Smooth muscle cell of the brain vasculature (primary cell): ENCODE data around the gene BACH1.

ENCODE experiments used
- DNase-seq: peaks from one replicate; pipeline ENCODE4 v3.0.0-alpha.2; 2012; ENCODE audit warnings: low read depth, low spot score

The BACH1 gene

DNA sequence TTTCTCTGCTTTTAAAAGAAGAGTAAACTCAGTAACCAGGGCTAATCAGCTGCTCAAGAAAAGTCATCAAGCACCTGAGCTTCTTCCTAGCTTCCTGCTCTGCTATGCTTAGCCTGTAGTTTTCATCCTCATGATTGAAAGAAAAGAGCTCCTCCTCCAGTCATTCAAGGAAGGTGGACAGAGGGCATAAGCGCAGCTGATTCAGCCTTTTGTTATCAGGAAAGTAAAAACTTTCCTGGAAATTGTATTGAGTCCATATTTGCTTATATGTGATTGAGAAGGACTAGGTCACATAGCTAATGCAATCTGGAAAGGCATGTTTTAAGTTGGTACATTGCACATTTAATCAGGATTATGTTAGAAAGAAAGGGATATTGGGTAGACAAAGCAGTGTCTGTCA is 8.5 kb upstream of the BACH1 start:
- no peak for DNase-seq

DNA sequence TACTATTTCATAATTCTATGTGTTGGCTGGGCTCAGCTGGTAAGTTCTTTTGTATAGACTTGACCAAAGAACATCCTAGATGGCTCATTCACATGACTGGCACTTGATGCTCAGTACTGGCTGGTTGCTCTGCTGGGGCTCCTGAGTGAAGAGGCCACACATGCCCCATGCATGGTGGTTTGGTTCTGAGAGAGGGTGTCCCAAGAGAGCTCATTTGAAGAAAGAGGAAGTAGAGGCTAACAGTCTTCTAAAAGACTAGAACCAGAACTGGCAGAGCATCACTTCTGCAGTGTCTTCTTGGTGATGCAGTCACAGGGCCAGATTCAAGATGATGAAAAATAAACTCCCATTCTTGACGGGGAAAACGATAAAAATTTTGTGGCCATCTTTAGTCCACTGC is 5.2 kb upstream of the BACH1 start:
- no peak for DNase-seq

DNA sequence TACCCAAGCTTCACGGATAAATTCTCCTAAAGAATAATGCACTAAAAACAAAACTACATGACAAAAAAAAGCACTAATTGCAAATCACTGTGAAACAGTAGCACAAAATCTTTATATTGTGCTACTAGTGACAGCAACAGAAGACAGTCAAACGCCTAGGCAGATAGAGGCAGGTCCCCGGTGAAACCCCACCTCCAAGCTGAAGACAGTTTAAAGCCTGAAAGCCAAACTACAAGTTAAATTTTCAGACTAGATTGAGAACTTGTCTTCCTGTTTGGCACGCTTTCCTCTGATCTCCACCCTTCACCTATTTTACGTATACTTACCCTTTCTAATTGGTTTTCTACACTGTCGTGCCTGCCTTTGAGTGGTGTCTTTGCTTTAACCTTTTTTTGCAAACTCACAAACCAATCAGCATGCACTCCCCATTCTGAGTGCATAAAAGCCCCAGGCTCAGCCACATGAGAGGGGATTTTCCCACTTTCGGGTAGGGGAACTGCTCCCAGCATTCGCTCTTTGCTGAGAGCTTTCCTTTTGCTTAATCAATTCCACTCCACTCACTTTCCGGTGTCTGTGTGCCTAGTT is 3.6 kb upstream of the BACH1 start:
- DNase-seq: no peak

DNA sequence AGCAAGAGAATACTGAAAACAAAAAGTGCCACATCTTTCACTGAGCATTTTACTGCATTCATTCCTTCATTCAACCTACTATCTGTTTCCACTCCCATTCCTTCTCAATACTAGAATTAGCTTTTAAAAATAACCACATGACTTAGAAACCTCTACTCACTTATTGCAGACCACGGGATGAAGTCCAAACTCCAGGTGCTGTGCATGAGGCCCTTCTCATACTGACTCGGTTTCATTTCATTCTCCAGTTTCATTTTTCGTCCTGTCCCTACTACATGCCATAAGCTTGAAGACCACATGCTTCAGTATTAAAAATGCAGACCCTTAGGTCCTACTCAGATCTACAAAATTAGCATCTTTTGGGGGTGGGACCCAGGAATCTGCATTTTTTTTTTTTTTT is 2.3 kb upstream of the BACH1 start:
- no peak for DNase-seq

DNA sequence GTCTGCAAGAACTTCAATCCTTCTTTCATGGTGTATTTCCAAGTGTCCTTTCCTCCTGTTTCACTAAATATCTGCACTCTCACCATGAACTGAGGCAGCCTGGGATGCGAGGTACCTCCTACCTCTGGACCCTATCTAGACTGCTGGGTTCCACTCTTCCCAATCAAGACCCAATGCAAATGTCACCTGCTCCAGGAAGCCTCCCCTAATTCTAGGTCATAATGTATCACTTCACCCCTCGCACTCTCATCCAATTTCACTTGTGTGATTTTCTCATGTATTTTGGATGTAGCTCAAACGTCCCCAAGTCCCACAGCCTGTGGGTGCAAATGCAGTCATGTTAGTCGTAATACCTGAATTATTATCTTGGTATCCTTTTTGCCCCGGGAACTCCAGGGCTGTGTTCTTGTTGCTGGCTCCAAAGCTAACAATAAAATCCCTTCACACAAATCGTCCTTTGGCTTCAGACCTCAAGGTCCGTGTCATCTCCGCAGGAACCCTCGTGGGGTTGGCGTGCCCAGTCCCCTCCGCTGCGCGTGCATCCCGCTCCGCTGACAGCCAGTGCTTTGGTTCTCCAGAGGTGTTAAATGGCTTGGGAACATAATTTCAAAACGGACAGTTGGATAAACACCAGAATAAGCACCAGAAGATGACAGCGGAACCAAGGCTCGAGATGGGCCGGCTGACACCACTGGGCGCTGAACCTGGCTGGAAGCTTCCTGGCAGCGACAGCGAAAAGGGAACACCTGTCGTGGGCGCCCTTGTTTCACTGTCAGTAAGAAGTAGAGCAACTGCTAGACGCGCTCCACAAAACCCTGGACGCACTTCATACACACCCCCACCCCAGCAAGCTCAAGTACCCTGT is 1.0 kb upstream of the BACH1 start:
- no peak for DNase-seq

DNA sequence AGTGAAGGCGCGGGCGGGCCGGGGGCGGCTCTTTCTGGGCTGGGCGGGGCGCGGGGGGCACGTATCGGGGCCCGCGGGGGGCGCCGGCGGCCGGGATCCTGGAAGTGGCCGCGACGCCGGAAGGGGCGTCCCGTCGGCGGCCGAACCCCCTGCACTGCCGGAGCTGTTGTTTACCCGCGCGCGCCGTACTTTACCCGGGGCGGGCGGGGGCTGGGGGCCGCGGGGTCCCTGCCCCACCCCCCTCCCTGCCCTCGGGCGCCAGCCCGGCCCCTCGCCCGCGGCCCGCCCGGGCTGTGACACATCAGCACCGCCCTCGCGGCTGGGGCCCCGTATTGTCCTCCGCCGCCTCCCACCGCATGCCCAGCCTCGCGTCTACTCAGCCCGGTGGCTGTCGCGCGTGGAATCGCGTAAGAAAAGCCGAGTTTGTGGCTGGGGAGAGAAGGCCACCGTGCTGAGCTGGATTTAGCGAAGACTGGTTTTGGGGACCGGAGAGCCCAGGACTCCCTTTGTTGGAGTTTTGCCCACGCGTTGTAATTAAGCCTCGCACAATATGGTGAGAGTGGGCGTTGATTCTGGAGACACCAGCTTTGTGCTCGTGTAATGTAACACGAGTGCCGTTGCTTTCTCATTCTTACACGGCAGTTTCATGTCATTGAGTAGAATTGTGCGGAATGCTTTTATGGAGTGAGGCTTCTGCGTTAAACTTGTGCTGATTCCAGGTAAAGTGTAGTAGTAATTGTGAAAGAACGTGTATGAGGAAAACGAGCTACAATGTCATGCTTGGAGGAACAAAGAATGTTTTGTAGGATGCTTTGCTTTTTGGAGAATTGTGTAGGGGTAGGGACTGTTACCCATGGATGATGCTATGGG is 559 bp downstream of the BACH1 start:
- DNase-seq: peak; percentile 13

DNA sequence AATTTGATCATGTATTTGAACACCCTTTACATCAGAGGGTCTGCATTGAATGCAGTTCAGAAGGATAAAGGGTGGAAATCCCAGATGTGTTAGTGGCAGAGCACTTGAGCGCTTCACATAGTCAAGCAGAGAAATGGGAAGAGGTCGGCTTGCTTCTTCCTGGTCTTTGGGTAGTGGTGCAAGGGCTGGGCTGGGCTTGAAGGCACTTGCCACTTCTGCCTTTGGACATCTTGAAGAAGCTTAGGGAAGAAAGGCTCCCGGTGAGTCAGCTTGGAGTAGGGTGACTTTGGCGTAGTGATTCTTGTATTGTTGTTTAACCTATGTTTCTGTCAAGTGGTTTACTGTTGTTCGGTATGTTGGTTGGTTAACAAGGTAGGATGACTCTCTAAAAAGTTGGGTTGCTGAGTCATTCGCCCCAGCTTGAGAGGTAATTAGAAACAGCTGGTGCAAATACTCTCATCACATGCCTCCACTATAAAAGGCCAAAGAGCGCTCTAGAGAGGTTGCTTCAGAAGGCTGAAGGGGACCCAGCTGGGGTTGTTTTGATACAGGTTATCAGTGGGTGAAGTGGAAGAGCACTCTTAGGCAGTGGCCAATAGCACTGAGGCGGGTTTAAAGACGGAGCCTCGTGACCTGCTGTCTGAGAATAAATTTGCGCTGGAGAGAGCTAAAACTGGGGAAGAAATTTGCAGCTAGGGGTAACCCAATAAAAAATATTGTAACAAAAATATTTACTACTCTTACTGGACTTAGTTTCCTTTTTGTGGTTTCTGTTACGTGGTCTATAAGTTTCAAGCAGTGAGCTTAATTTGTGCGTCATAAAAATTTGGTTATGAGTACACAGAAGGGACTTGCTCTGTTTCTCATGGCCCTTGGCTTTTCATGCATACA is 1.4 kb downstream of the BACH1 start:
- DNase-seq: peak; percentile 78

DNA sequence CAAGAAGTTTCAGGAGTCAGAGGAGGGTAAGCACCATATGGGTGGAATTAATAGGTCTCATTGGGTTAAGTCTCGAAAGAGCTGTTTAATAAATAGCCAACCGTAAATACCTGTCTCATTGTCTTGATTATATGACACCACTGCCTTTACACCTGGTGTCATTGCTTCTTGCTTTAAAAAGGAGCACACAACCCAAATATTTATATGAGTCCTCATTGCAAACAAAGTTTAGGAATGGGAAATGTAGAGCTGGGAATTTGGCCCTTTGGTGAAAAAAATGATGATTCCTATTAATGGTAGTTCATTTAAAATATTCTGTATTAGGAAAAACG is 2.1 kb downstream of the BACH1 start:
- DNase-seq: no peak

DNA sequence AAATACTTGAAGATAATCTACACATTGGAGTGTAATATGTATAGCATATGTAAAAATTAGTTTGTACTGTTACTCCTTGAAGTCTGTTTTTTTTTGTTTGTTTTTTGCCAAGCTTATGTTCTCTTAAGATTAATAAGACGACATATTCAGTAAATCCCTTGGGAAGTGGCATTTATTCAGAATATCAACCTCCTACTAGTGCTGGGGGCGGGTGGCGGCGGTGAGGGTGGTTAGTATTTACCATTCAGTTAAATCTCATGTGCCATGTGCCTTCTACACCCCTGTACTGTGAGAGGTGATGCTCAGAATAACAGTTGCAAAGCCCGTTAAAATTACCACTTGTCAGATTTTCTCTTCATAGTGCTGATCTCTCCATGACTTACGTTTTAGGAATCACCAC is 3.0 kb downstream of the BACH1 start:
- DNase-seq: no peak

DNA sequence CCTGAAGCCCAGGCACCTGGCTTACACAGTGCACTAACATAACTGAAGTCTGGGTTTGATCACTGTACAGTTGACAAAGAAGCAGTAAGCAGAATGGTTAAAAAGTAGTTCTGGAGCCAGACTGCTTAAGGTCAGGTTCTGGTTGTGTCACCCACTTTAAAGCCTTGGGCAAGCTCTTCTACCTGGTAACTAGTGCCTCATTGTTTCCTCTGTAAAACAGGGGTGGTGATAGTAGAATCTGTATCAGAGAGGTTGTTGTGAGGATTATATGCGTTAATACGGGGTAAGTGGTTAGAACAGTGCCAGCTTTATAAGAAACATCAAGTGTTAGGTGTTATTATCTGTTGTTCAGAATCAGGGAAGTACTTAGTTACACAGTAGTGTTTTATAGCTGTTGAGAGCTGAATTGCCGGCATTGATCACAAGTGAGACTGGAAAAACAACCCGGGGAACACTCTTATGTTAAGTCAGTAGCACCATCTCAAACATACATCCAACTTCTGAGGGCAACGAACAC is 3.7 kb downstream of the BACH1 start:
- DNase-seq: no peak

DNA sequence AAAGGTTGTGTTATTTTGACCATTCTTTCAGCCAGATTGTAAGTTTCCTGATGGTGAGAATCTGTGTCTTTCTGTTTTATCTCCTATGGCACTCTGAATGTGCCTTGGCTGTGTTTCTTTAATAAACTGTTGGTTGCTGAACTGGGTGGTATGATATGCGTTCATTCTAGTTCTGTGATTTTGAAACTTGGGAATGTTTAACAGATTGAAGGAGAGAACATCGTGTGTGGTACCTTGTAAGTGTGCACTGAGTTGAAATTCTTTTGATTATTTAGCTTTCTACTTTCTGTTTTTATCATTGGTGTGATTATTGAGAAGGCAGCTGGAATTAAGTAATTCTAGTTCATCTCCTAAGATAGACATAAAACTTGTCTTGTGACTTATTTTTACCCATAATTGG is 4.6 kb downstream of the BACH1 start:
- no peak for DNase-seq

DNA sequence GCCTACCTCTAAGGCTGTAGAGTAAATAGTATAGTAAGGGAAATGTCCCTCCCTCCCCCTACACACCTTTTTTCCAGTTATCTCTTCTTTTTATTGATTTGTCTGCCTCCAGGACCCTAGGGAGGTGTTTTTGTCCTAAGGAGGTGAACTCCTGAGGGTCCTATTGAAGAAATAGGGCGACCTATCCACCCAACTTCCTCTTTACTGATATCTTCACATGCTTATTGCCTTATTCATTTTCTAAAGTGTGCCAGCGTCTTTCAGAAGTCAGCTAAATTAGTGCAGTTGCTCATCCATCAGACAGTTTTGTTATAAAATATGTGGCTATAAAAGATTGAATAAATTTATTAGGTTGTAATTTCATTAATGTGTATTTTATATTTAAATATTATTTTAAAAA is 5.9 kb downstream of the BACH1 start:
- DNase-seq: no peak

DNA sequence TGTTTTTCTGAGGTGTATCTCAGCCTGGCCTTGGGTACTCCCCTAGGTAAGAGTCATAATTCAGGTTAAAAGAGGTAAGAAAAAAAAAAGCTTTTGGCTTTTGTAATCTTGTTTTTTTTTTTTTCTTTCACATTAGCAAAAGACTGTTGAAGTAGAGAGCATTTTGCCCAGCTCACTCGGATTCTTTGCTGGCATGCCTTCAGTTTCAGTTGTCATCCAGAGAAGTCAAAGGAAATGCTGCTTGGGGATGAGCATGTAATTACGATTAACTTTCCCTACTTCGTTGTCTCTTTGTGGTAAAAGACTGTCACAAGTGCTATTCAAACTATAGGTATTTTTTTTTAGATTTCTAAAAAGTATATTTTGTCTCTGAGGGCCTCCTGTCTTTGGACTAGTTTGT is 6.3 kb downstream of the BACH1 start:
- DNase-seq: no peak

DNA sequence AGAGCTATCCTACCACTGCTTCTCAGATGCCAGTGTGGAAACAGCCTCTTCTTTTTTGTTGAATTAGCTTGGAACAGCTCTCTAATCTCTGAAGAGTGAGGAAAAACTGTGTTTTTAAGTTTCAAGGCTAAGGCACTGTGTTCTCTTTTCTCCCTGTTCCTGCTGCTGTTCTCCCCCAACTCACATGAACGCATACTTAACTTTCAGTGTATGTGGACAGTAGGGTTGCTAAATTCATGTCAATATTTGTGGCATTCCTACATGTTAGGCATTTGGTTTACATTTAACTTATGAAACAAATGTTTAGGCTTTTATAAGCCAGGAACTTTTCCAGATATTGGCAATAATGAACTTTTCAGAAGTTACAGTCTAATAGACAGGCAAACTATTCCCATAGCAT is 6.8 kb downstream of the BACH1 start:
- DNase-seq: no peak

DNA sequence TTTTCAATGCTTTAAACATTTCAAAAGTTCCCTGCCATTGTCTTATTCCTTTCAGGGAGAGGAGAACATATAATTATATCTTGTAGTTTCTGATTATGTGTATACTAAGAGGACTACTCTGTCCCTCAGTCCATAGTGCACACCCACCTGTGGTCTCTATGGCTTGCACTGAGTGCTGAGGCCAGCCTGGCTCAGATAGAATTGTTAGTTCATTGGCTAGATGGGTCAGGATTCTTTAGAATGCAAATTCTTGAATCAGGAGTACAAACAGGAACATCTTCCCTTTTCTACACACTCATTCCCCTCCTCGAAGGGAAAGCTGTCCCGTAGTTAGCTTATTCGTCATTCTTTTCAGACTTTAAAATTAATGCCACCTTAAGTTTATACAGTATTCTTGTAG is 8.2 kb downstream of the BACH1 start:
- no peak for DNase-seq

DNA sequence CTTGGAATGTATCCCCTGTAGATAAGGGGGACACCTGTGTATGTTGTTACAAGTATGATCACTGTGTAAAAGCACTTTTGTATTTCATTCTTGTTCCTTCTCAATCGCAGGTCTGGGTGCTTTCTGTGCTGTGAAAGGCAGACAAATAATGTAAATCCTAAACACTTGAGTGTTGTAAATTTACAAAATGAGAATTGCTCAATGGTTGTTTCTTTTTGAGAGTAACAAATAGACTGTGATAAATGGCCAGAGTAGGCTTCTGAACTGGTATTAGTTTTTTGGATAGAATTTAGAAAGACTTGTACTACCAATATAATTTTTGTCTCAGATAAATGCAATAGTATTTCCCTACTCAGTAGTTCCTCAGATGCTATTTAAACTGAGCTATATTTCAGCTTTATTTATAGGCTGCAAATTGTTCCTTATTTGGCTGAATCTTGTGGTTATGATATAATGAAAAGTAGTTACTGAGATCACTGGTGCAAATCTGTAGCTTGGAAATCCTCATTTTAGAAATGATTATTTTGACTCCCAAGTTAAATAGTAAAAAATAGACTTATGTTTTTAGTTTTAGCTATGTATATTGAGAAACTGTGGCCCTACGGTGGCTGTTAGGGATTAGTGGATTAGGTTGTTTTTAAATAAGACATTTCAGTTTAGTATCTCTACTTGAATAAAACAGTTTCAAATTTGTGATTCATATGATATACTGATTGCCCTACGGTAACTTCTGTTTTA is 9.2 kb downstream of the BACH1 start:
- no peak for DNase-seq

DNA sequence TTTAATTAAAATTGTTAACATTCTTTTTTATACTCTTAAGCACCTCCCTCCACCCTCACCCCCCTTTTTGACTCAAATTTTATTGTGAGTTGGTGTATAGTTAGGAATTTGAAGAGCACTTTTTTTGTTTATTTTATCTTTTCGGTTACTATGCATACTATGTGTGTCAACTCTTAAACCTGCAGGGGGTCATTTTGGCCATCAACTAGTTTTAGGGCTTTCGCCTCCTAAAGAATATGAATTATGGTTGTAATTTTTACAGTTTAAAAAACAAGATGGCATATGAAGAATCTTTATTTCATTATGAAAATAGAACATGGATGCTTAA is 9.7 kb downstream of the BACH1 start:
- no peak for DNase-seq

DNA sequence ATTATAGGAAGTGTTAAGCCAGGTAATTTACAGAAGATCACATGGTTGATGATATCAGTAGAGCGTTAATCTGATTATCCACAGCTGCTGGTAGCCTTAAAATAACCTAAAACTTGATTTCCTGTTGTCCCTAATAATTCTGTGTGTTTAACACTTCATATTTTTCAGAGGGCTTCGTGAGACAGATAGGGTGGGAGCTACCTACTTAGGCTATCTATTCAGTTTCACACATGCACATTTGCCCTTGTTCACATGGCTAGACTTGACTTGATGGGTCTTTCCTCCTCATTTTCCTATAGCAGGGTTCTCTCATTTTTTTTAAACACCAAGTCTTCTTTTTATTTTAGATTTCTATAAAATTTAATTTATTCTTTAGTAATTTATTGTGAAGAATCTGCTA is 11.0 kb downstream of the BACH1 start:
- DNase-seq: no peak

DNA sequence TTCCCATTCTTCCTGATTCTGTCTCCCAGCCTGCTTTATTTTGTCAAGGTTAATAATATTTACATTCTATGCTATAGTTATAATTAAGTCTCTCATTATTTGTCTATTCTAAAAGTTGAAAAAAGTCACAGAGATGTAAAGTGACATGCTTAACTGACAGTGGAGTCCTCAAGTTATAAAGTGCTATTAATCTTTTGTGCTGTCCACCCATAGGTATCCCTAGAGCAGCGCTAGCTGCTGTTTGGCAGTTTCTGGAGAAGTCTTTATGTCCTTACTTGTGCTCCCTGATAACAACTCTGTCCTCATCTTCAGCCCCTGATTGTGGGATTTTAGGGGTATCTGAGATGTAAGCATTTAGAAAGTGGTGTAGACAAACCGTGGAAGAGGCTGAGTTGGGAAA is 13.1 kb downstream of the BACH1 start:
- DNase-seq: no peak

DNA sequence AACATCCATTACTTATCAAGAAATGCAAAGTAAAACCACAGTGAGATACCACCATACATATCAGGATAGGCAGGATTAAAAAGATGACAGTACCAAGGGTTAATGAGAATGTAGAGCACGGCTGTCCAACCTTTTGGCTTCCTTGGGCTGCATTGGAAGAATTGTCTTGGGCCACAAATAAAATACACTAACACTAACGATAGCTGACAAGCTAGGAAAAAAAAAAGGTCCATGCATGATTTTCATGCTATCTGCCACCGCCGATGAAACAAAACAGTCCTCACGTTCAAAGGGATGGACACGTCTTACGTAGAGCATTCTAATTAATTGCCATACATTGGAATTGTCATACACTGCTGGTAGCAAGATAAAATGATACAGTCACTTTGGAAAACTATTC is 14.3 kb downstream of the BACH1 start:
- DNase-seq: no peak
